GM19328 (cell line): ENCODE measurements around the gene CATSPER4.

Experiments
- ATAC-seq: cut with Tn5 transposase; IDR thresholded peaks from one replicate; pipeline ENCODE4 v1.9.1; 2021; ENCODE audit warnings: mild to moderate bottlenecking, moderate library complexity; ENCODE audit not compliant: unreplicated experiment

CATSPER4 gene

GRCh38 chr1:26190373-26190987 is at the start of gene CATSPER4:
CATSPER4 (plus strand) TSS chr1:26190602; CDS start chr1:26190628, 26 bp downstream.
- ATAC-seq: no peak

- ATAC-seq: no peak
Measured at GRCh38 chr1:26142159-26142558, 48.2 kb upstream of the CATSPER4 start.

GRCh38 chr1:26145041-26145959 is 45.1 kb upstream of the CATSPER4 start:
- ATAC-seq: no peak

DNA sequence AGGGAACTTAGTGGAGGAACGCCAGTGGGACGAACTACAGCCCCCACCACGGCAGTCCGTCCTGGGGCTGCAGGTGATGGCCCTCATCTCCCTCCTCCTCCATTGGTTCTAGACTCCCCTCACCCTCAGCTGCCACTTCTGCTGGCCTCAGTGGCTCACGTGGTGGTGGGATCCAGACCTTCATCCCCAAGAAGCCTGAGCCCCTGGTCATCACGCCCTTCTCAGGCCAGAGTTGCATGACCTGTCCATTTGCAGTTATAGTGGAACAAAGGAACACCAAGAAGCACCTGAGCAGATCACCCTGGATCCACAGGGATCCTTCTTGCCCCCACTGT is 44.5 kb upstream of the CATSPER4 start:
- no peak for ATAC-seq

DNA sequence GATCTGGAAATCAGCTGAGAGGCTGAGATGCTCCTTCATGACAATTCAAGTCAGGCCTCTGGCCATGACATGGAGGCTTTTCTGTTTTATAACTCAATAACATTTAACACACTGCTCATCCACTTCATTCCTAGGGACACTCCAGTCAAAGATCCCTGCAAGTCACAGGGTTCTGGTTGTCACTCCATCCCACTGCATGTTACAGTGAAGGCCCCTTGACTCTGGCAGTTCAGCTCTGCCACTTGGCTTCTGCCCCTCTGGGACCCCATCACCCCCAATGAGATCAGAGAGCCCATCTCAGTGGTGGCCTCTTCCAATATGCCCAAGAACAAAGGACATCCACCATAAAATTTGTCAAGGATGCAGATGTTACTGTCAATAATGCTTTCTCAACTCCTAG is 41.5 kb upstream of the CATSPER4 start:
- no peak for ATAC-seq

- no peak for ATAC-seq
Measured at GRCh38 chr1:26153966-26154532, 36.4 kb upstream of the CATSPER4 start.

DNA sequence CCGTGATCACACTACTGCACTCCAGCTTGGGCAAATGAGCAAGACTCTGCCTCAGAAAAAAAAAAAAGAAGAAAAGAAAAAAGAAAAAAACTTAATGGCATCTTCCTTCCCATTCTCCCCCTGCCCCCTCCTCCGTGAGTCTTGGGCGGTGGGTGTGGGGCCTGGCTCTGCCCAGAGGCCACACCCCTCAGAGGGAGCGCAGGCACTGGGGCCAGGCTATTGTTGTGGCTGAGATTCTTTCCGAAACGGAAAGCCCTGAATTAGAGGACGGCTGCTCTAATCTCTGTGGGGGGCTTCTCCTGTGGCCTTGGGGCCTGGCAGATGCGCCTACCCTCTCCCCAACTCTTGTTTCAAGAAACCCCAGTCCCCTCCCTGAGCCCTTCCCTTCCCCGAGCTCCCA is 35.7 kb upstream of the CATSPER4 start:
- ATAC-seq: no peak

DNA sequence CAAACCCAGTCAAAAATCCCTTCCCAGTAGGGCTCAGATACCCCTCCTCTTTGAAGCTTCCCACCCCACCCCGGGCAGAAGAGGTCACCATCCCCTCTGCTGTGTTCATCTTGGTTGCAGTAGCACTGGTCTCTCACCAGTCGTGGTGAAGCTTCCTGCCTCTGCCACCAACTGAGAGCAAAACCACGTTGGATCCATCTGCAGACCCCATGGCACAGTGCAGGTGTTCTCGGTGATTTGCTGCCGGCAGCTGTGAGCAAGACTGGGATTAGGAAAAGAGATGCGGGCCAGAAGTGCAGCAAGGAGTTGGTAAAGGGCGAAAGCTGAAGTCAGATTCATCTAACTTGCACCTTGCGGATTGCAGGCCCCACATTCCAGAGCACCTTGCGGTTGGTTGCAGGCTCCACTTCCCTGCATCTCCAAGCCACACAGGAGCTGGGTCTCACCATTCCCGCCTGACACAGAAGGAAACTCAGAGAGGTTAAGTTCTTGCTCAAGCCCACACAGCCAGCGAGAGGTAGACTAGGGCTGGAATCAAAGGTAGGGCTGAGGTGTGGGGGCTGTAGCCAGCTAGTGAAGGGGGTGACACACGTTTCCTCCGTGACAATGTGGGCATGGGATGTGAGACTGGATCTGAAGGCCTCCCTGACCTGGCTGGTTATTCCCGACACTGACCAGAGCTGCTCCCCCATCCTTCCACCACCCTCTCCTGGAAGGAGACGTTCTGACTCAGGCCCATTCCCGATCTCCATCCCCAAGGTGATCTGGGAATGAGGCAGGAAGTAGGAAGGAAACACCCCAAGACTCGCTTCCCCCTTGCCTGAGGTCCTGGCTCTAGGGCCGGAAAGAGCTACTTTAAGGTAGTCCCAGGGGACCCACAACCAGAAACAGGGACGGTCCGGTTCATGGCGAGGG is 34.8 kb upstream of the CATSPER4 start:
- ATAC-seq: no peak

GRCh38 chr1:26156285-26157038 is 33.9 kb upstream of the CATSPER4 start:
- no peak for ATAC-seq

- no peak for ATAC-seq
Measured at GRCh38 chr1:26158271-26158907, 32.0 kb upstream of the CATSPER4 start.

DNA sequence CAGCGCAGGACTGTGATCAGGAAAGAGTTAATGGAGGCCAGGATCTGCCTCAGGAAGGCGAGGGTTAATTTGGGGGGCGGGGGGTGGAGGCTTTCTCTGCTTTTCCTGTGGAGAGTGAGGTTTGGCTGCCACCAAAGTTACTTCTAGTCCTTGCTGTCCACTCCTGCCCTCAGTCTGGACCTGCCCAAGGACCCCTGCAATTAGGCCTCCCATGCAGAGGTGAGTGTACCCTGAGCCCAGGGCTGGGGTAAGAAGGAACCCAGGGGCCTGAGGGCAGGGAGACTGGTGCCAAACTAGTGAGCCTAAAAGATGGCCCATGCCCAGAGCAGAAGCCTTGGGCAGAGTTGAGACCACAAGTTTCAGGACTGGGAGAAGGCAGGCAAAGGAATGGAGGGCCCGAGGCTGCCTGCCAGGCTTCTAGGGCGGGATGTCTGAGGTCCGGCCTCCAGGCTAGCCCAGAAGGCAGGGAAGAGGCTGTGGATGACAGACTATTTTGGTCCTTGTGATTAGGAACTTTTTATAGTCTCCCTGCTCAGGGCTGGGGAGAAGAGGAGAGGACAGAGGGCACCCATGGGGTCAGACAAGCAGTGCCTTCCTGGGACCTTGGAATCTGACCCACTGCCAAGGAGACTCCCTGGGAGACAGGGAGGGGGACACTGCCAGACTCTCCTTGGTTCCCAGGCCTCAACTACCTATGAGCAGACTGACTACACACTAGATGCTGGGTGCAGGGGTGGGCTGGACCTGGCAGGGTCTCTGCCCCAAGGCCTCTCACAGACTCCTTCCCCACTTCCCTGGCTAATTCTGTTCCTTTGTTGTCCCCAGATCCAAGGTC is 31.3 kb upstream of the CATSPER4 start, which contains the start of gene FAM110D:
TSS of gene FAM110D (plus strand) at position 172 of the 835 bp plus-strand sequence. CDS start 2,213 bp downstream, outside the sequence.
- no peak for ATAC-seq

- ATAC-seq: no peak
Measured at GRCh38 chr1:26159743-26160039, 30.7 kb upstream of the CATSPER4 start.

DNA sequence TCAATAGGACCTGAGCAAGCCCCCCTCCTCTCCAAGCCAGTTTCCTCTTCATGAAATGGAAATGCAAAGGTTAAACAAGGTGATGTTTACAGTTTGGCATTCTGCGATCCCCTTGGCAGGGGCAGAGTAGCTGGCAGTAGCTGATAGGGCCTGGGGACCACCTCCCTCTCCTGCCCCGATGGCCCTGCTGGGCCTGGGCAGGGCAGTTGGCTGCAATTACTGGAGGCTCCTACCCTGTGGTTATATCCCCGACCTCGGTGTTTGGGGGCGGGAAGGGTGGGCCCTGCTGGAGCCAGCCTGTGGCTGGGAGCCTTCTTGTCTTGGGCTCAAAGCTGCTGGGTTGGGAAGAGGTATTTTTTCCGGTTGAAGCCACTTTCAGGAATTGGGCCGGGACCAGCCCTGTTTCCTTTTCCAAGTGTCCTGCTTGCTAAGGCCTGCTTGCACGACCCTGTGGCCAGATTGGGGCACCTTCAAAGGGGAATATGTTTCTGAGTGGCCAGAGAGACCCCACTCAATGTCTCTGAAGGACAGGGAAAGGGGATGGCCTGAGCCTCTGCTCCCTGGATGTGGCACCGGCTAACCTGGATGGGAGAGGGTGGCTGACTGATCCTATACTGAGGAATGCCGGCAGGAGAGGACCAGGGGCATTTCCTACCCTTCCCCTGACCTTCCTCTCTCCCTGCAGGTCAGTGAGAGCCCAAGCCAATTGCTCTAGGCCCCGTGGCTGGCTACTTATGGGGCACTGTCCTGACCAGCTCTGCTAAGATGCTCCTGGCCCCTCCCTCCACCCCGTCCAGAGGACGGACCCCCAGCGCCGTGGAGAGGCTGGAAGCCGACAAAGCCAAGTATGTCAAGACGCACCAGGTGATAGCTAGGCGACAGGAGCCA is 29.6 kb upstream of the CATSPER4 start:
- ATAC-seq: no peak

GRCh38 chr1:26161415-26162219 is 28.8 kb upstream of the CATSPER4 start:
- ATAC-seq: no peak

DNA sequence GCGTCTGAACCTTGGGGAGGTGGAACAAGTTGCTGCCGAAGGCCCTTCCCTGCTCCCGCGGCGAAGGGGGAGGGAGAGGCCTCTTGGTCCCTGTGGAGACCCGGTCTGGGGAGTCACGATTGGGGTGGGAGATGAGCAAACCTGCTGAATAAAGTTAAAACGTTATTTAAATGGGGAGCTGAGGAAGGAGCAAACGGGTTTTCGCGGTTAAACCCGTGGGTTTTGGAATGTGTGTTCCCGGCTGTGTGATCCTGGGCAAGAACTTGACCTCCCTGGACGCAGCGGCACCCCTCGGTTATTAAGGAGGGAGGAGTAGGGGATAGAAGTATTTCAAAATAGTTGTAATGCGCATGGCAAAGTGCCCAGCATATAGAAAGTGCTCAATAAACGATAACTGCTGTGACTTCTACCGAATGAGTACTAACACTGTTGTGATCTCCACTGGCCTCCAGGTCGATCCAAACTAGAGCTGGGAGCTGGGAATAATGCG is 28.1 kb upstream of the CATSPER4 start:
- no peak for ATAC-seq

DNA sequence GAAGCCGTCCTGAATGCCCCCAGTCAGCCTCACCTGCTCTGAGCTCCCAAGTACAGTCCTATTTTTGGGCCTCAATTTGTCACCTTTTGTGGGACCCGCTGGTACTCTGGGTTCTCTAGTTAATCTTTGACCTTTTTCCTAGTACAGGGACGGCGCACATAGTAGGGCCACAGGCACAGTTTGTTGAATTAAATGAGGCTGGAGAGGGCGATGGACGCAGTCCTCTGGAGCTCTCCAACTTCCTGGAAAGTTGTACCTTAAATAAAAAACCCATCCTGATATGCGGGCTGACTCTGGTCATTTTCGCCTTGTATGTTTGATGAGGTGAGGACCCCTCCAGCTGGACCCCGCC is 26.7 kb upstream of the CATSPER4 start:
- ATAC-seq: no peak
